ENCODE measurements around the gene B3GNT5.

GRCh38 chr3:183299976-183300375 is 46.9 kb downstream of the B3GNT5 start:
- TF ChIP-seq CTCF (conservative IDR thresholded peaks at IDR 0.05 in 1 of 2, IDR thresholded peaks at IDR 0.05 in 1 of 2; ENCODE audit: low read depth in 1 of 2, low read length in 2 of 2): no peak
- TF ChIP-seq EZH2 (IDR thresholded peaks at IDR 0.05; ENCODE audit: low read length, missing control alignments): no peak

Measured in fibroblast of lung (primary cell).